Measurements from ENCODE around the gene OXT. TPM values are rescaled to one million over a fixed set of nuclear protein-coding genes. Genes with fewer than 3 reads are reported as not detected.
"Not testable (repeated sequence)": the region's sequence is repeated elsewhere in the genome, so short reads cannot be mapped to it uniquely, and the experiment has no call there.

Gene OXT
- total and polyA plus RNA-seq, 2 donors = 0.48 TPM; not detected in 1

DNA sequence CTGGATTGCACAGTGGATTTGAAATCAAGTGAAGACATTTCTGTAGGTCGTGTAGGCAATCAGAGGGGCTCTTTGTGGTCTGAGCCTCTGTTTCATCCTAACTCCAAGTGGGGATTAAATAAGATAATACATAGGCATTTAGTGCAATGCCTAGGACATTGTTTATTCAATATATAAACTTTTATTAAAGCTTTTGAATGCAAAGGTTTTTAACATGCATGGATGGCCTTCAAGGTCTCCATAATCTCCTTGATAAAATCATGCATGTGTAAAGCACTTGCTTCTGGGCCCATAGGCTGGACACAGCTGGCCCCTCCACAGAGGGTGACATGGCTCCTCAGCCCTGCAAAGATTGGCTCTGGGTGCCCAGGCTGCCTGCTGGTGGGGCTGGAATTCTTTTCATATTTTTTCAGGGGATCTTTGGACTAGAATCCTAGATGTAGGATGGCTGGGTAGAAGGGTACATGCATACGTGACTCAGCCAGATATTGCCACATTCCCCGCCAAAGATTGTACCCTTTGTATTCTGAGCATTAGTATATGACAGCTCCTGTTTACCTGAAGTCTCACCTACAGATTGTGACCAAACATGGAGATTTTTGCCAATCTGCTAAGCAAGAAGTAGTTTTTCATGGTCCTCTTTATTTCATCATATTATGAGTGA lies 32.1 kb downstream of the OXT start:
- Histone ChIP-seq H3K4me1 (ENCODE audit: insufficient read depth) (no peaks in the 10 kb centered on the region), H3K27ac (ENCODE audit: low read depth) (no peak overlapping the region), H3K4me3 (ENCODE audit: low read depth, low read length) (no peak overlapping the region), H3K36me3 (ENCODE audit: insufficient read depth) (peaks cover 2% of the 10 kb centered on the region)
- no peak for DNase-seq (ENCODE audit: extremely low spot score)
- 52% methylated on average over 3 of the region's 3 CpGs for WGBS

DNA sequence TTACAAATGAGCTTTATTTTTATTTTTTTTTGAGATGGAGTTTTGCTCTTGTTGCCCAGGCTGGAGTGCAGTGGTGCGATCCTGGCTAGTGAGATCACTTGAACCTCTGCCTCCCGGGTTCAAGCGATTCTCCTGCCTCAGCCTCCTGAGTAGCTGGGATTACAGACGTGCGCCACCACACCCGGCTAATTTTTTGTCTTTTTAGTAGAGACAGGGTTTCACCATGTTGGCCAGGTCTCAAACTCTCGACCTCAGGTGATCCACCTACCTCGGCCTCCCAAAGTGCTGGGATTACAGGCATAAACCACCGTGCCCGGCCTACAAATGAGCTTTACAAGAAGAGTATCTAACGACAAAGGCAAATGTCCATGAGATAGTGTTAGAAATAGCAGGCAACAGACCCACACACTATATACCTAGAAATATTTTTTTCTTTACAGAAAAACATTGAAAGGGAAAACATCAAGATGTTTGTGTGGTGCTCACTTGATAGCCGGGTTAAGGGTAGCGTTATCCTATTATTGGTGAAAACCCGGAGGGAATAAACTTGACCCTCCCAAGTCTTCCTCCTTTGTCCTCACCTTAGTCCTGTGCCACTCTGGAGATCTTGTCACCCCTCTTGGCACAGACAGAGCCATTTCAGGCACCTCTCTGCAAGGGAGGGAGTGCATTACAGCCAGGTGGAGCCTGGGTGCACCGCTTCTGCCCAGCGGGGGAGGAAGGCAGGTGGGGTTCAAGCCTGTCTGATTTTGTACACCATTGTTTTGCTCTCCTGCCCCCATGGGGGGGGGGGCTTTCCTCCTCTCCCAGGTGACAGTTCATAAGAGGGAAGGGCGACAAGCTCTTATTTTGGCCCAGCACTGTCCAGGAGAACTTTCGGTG lies 34.1 kb downstream of the OXT start:
- Histone ChIP-seq H3K36me3 (ENCODE audit: insufficient read depth) (peaks cover 4% of the 10 kb centered on the region), H3K4me1 (ENCODE audit: insufficient read depth) (no peaks in the 10 kb centered on the region), H3K4me3 (ENCODE audit: low read depth, low read length) (no peak overlapping the region), H3K27ac (ENCODE audit: low read depth) (no peak overlapping the region)
- DNase-seq (ENCODE audit: extremely low spot score) = no peak
- WGBS = 93% methylated on average over 18 of the region's 18 CpGs

DNA sequence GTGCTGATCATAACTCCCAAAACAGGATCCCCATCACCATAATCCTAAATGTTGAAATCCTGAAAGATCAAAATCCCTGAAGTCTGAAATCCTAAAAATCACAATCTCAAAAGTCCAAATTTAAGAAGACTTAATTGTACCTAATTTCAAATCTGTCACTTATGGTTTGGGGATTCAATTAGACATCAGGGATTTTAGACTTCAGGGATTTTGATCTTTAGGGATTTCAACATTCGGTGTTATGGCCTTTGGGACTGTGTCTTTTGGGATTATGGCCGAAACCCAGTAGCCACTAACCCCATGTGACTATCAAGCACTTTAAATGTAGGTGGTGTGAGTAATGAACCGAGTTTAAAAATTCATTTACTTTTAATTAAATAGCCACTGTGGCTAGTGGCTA lies 34.8 kb downstream of the OXT start:
- Histone ChIP-seq H3K4me3 (ENCODE audit: low read depth, low read length) (no peak overlapping the region), H3K36me3 (ENCODE audit: insufficient read depth) (peaks cover 4% of the 10 kb centered on the region), H3K27ac (ENCODE audit: low read depth) (no peak overlapping the region), H3K4me1 (ENCODE audit: insufficient read depth) (no peaks in the 10 kb centered on the region)
- WGBS = 97% methylated on average over 3 of the region's 3 CpGs
- no peak for DNase-seq (ENCODE audit: extremely low spot score)

DNA sequence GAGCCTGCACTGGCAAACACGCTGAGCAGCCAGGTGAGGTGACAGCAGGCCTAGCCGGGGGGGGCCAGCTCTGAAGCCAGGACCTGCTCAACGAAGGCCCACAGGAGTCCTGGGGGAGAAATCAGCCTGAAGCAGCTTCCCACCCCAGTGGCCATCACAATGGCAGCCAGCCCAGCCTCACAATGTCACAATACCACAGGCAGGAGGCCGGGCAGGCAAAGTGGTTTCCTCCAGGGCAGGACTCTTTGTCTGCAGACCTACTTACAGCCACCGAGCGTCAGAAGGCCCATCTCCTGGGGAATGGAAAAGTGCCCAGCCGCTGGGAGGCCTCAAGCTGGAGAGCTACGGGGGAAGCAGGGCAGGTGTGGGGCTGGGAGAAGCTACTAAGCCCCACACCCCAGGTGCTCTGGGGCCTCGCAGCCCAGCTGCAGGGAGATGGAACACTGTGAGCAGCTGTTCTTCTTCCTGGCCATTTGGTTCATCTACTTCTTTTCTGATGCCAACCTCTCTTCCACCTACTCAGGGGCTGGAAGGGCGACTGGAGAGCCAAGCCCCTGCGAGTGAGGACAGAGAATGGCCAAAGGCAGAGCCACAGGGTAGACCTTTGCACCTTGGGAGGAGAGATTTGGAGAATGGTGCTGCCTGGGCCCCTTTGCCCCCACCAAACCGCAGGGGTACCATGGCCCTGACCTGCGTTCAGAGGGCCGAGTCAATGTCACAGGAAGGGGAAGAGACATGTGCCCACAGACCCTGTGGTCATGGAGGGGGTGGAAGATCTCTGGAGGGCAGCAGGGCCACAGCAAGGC lies 35.4 kb downstream of the OXT start:
- 80% methylated on average over 14 of the region's 14 CpGs for WGBS
- no peak overlapping the region for H3K4me3 ChIP-seq (ENCODE audit: low read depth, low read length)
- H3K36me3 ChIP-seq (ENCODE audit: insufficient read depth) = peaks cover 4% of the 10 kb centered on the region
- DNase-seq (ENCODE audit: extremely low spot score) = no peak
- no peak overlapping the region for H3K27ac ChIP-seq (ENCODE audit: low read depth)
- H3K4me1 ChIP-seq (ENCODE audit: insufficient read depth) = no peaks in the 10 kb centered on the region

DNA sequence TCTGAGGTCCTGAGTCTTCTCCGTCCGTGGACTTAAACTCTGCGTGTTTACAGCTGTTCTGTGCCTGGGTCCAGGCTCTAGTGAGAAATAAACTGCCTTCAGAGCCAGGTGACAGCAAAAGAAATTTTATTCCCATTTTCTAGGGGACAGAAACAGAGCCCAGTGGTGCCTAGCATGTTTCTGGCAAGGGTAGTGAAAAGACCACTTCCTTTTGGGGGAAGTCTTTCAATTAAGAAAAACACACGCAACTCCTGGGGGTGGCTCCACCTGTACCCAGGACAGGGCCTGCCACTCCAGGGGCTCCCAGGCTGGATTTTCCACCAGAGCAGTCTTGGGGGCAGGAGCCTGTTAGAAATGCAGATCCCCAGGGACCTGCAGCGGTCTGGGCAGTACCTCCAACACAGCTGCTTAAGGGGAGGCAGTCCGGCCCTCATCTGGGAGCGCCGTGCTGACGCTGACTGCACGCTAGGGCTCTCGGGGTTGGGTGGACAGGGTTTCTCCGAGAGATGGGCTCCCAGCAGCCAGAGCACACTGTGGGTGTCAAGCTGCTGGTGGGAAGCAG lies 36.1 kb downstream of the OXT start:
- H3K4me1 ChIP-seq (ENCODE audit: insufficient read depth) = no peaks in the 10 kb centered on the region
- peaks cover 4% of the 10 kb centered on the region for H3K36me3 ChIP-seq (ENCODE audit: insufficient read depth)
- no peak for DNase-seq (ENCODE audit: extremely low spot score)
- H3K27ac ChIP-seq (ENCODE audit: low read depth) = no peak overlapping the region
- 92% methylated on average over 12 of the region's 12 CpGs for WGBS
- no peak overlapping the region for H3K4me3 ChIP-seq (ENCODE audit: low read depth, low read length)

DNA sequence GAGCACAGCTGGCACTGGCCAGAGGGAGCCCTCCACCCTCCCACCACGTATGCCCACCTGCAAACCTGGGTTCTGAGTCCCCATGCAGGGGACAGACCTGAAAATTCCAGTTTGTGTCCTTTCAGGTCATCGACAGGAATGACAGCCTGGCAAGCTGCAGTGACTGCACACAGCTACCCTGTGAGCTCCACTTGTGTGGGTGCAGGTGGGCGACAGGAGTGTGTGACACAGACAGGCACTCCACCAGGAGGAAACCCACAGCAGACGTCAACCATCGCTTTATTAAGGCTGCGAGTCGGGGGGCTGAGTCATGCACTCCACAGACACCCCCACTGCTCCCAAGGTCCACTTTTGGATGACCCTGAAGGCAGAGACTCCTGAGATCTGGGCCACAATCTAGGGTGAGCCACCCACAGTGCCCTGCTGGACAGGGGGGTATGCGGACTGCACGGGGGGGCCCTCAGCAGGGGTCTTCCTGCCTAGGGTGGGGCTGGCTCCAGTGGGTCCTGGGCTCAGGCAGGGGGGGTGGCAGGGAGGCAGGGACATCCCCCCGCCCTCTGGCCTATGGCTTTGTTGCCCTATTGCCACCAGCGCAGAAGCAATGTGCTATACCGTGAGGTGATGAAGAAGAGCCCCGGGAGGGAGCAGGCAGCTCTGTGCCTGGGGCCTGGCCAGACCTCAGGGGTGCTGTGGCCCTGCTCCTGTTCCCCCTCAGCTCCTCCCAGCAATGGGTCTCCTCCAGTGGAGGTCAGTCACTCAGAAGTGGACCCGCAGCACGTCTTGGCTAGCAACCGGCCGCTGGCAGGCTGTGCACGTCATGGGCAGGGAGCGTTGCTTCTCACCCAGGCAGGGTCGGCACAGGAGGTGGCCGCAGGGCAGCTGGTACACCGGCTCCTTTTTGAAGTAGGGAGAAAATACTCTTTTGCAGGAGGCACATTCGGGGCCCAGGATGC lies 38.2 kb downstream of the OXT start:
- no peak overlapping the region for H3K4me3 ChIP-seq (ENCODE audit: low read depth, low read length)
- no peaks in the 10 kb centered on the region for H3K4me1 ChIP-seq (ENCODE audit: insufficient read depth)
- H3K36me3 ChIP-seq (ENCODE audit: insufficient read depth) = peaks cover 4% of the 10 kb centered on the region
- no peak overlapping the region for H3K27ac ChIP-seq (ENCODE audit: low read depth)
- 91% methylated on average over 23 of the region's 23 CpGs for WGBS
- DNase-seq (ENCODE audit: extremely low spot score) = no peak

DNA sequence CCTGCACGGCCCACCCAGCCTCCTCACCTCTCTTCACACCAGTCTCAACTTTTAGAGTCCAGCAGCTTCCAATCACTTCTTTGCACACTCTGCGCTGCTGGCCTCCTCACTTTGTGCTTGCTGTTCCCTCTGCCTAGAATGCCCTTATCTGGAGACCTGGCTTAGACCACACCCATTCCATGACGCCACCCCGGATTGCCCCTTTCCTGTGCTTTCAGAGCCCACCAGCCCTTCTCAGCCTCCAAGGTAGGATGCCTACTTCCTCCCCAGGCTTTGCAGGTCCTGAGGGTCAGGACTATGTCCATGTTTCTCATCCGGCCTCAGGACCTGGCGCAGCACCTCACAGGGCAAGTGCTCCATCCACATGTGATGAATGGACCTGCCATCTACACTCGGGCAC lies 40.1 kb downstream of the OXT start:
- Histone ChIP-seq H3K36me3 (ENCODE audit: insufficient read depth) (peaks cover 4% of the 10 kb centered on the region), H3K4me3 (ENCODE audit: low read depth, low read length) (no peak overlapping the region), H3K4me1 (ENCODE audit: insufficient read depth) (no peaks in the 10 kb centered on the region), H3K27ac (ENCODE audit: low read depth) (no peak overlapping the region)
- no peak for DNase-seq (ENCODE audit: extremely low spot score)
- WGBS = 91% methylated on average over 7 of the region's 7 CpGs

DNA sequence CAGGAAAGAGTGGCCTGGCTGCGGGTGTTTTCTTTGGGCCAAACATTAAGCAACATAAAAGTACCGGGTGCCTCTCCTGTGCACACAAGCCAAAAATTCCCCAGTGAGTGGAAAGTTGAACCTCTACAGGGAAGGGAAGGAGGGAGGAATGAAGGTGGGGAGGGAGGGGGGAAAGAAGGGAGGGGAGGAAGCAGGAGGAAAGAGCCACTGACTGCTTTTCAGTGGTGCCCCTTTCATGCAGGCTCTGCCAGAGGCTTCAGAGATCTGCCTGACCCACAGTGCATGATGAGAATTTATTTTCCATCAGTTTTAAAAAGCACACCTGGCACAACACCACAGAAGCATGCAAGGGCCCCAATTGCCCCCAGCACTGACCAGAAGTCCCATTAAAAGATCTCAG lies 40.6 kb downstream of the OXT start:
- Histone ChIP-seq H3K4me1 (ENCODE audit: insufficient read depth) (no peaks in the 10 kb centered on the region), H3K4me3 (ENCODE audit: low read depth, low read length) (no peak overlapping the region), H3K27ac (ENCODE audit: low read depth) (no peak overlapping the region), H3K36me3 (ENCODE audit: insufficient read depth) (peaks cover 2% of the 10 kb centered on the region)
- 87% methylated on average over 2 of the region's 2 CpGs for WGBS
- no peak for DNase-seq (ENCODE audit: extremely low spot score)

DNA sequence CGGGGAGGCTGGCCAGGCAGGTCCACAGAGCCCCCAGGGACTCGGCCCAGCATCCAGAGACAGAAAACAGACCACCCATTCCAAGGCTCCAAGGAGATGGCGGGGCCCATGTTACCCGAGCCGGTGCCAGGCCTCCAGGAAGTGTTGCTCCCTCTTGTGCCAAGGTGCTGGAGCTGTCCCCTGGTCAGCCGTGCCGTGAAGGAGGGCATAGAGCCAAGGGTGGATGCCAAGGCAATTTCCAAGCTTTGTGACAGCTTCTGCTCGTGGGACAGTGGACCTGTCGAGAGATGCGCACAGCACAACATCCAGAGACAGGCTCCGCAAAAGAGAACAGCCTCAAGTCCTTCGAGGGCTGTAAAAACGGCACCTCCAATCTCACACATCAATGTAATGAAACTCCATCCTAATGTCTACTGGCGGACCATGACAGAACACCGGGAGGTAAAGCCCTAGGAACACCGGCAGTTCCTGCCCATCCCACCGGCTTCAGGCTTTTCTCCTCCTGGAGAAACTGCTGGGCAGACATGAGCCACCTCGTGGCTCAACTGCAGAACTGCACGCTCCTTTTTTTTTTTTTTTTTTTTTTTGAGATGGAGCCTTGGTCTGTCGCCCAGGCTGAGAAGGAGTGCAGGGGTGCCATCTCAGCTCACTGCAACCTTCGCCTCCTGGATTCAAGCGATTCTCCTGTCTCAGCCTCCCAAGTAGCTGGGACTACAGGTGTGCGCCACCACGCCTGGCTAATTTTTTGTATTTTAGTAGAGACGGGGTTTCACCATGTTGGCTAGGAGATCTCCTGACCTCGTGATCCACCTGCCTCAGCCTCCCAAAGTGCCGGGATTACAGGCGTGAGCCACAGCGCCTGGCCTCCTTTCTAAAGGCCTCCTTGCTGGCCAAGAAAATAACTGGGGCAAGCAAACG lies 44.0 kb downstream of the OXT start:
- WGBS = 56% methylated on average over 30 of the region's 30 CpGs
- no peaks in the 10 kb centered on the region for H3K36me3 ChIP-seq (ENCODE audit: insufficient read depth)
- H3K4me3 ChIP-seq (ENCODE audit: low read depth, low read length) = no peak overlapping the region
- DNase-seq (ENCODE audit: extremely low spot score) = no peak
- H3K4me1 ChIP-seq (ENCODE audit: insufficient read depth) = no peaks in the 10 kb centered on the region
- H3K27ac ChIP-seq (ENCODE audit: low read depth) = no peak overlapping the region

DNA sequence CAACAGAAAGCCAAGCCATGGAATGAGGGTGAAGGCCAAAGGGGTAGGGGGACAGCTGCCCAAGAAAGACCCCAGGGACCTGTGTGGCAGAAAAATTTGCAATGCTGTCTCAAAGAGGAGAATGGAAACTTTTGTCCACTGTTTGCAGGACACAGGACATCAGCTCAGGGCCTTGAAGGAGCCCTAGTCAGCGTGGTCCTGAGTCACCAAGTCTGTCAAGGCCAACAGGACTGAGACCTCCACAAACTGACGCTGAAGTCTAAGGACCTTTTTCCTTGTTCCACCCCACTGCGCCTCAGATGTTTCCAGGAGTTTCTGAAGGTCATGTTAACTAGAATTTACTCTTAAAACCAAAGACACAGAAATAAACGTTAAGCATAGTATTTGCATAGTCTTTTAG lies 44.9 kb downstream of the OXT start:
- 84% methylated on average over 4 of the region's 4 CpGs for WGBS
- Histone ChIP-seq H3K4me3 (ENCODE audit: low read depth, low read length) (no peak overlapping the region), H3K27ac (ENCODE audit: low read depth) (no peak overlapping the region), H3K4me1 (ENCODE audit: insufficient read depth) (no peaks in the 10 kb centered on the region), H3K36me3 (ENCODE audit: insufficient read depth) (no peaks in the 10 kb centered on the region)
- DNase-seq (ENCODE audit: extremely low spot score) = no peak

DNA sequence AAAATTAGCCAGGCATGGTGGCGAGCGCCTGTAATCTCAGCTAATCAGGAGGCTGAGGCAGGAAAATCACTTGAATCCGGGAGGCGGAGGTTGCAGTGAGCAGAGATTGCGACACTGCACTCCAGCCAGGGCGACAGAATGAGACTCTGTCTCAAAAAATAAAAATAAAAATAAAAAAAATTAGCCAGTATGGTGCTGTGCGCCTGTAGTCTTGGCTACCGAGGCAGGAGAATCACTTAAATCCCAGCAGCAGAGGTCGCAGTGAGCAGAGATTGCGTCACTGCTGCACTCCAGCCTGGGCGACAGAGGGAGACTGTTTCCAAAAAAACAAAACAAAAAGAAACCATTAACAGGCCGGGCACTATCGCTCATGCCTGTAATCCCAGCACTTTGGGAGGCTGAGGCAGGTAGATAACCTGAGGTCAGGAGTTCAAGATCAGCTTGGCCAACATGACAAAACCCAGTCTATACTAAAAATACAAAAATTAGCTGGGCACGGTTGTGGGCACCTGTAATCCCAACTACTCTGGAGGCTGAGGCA lies 46.5 kb downstream of the OXT start:
- not testable (repeated sequence) for H3K4me1 ChIP-seq (ENCODE audit: insufficient read depth); H3K4me3 ChIP-seq (ENCODE audit: low read depth, low read length); H3K27ac ChIP-seq (ENCODE audit: low read depth); DNase-seq (ENCODE audit: extremely low spot score); H3K36me3 ChIP-seq (ENCODE audit: insufficient read depth)
- 52% methylated on average over 14 of the region's 14 CpGs for WGBS

DNA sequence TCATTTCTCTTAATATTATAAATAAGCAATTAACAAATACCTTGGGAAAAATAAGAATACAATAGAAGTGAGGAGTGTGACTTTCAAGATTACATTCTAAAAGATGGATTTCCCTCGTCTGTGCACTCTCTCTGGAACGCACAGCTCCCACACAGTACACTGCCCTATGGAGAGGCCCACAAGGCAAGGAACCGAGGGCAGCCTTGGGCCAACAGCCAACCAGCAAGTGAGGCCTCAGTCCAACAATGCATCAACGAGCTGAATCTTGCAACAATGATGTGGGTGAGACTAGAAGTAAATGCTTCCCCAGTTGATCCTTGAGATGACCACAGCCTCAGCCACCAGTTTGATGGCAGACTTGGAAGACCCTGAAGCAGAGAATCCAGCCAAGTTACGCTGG lies 47.6 kb downstream of the OXT start:
- H3K4me3 ChIP-seq (ENCODE audit: low read depth, low read length) = no peak overlapping the region
- 76% methylated on average over 5 of the region's 5 CpGs for WGBS
- H3K27ac ChIP-seq (ENCODE audit: low read depth) = no peak overlapping the region
- H3K36me3 ChIP-seq (ENCODE audit: insufficient read depth) = no peaks in the 10 kb centered on the region
- no peaks in the 10 kb centered on the region for H3K4me1 ChIP-seq (ENCODE audit: insufficient read depth)
- DNase-seq (ENCODE audit: extremely low spot score) = no peak

Data from urinary bladder (tissue), 4 donors.